Measurements from ENCODE around the gene CSF3. TPM values are rescaled to one million over a fixed set of nuclear protein-coding genes. Genes with fewer than 3 reads are reported as not detected.
A peak's percentile ranks its signal among the peaks of the same experiment; 100 is the strongest.

CSF3 gene
- total RNA-seq, 1 experiment from 2014 or later = not detected

DNA sequence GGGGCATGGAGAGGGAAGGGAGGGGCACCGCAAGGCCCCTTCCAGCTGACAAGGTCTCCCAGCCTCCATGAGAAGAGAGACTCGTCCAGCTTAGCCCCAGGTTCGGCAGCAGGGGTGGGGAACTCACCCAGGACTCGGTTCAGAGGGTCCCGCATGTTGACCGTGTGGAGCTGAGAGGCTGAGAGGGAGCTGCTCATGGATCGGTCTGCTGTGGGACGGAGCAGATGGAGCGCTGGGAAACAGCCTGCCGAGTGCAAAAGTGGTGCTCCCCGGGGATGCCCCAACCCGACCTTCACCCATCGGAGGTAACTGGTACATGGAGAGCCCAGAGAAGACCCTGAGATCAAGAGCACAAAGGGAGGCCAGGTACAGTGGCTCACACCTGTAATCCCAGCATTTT is 4.9 kb downstream of the CSF3 start (continued):
- TF ChIP-seq REST (IDR thresholded peaks at IDR 0.05; ENCODE audit: low read depth) (no peak), EGR1 (IDR thresholded peaks at IDR 0.05; ENCODE audit: low read depth) (no peak), MAX (IDR thresholded peaks at IDR 0.05) (no peak), ZFX (IDR thresholded peaks at IDR 0.05) (no peak), SP1 (IDR thresholded peaks at IDR 0.05; ENCODE audit: low read depth) (no peak), ELF1 (IDR thresholded peaks at IDR 0.05; ENCODE audit: borderline replicate concordance, low read depth) (no peak), ZNF274 (IDR thresholded peaks at IDR 0.05; ENCODE audit: low read depth, low read length) (no peak), YY1 (IDR thresholded peaks at IDR 0.05; ENCODE audit: extremely low read depth, insufficient replicate concordance, low read depth, low read length) (no peak)

DNA sequence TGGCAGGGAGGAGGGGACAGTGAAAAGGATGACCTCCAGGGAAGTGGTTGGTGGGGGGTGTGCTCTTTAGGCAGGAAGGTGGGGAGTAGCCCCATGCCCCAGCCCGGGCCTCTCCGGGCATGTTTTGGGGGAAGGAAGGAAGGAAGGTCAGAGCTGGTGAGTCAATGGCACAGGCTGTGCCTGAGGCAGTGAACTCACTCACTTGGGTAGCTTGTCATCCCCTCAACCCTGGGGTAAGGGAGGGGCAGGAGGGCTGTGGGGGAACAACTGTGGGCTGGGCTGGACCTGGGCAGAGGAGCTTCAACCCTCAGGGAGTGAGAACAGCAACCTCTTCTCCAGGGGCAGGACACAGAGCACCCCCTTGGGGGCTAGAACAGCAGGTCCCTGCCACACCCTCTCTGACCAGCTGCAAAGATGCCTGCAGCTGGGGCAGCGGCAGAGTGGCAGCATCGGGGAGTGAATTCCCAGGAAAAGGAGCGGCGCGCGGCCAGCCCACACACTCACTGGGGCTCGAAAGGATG is 6.3 kb downstream of the CSF3 start:
- DNase-seq (ENCODE audit: low read depth, low spot score) (no peak), ATAC-seq (peak; percentile 39; the same call in 1 of the 2 replicates)
- ChIA-PET RAD21 (ENCODE audit: low non-redundant PET in 1 of 2, low total read pairs in 2 of 2, uncharacterized antibody in 2 of 2, unreplicated experiment in 2 of 2) (no interaction called here), POLR2A (no interaction called here), CTCF (no interaction called here)
- H4K20me1 ChIP-seq (ENCODE audit: insufficient read depth) = no peaks in the 10 kb centered on the region
- peaks cover 2 to 15% of the 10 kb centered on the region in 2 experiments; a peak in 2 of 4 replicates for H3K4me1 ChIP-seq (ENCODE audit: control insufficient read depth in 1 of 2, insufficient read depth in 2 of 2, low read length in 2 of 2)
- peaks cover 13 to 36% of the 10 kb centered on the region in 2 experiments; a peak in 3 of 4 replicates for H3K36me3 ChIP-seq (ENCODE audit: control insufficient read depth in 1 of 2, insufficient read depth in 2 of 2, low read length in 2 of 2)
- no peaks in the 10 kb centered on the region for H3K79me2 ChIP-seq (ENCODE audit: insufficient read depth, low read length)
- no peak overlapping the region for H3K9ac ChIP-seq (ENCODE audit: low read length)
- no peak overlapping the region for H3K27ac ChIP-seq (ENCODE audit: low read depth, low read length)
- no peaks in the 10 kb centered on the region for H3K27me3 ChIP-seq (ENCODE audit: insufficient read depth, low read length)
- H3K4me3 ChIP-seq (replicated peaks in 1 of 2; ENCODE audit: low read depth in 1 of 2, low read length in 2 of 2) = no peak overlapping the region
- intact Hi-C loops (cut with micrococcal nuclease) = no loop called here
- H3K4me2 ChIP-seq (ENCODE audit: low read length) = no peak overlapping the region
- H2AFZ ChIP-seq (ENCODE audit: low read depth, low read length, poor library complexity, severe bottlenecking) = no peak overlapping the region
- BruUV-seq (replicated peaks) = no TSS peak
- H3K9me3 ChIP-seq (ENCODE audit: control insufficient read depth in 1 of 2, insufficient read depth in 1 of 2, low read depth in 1 of 2, low read length in 2 of 2) = no peaks in the 10 kb centered on the region
- no peaks in the 10 kb centered on the region for H3K9me2 ChIP-seq (ENCODE audit: insufficient read depth)
- no peak for TF ChIP-seq SP1 (IDR thresholded peaks at IDR 0.05; ENCODE audit: low read depth)
- TF ChIP-seq ZNF274 (IDR thresholded peaks at IDR 0.05; ENCODE audit: low read depth, low read length) = no peak
- no peak for TF ChIP-seq CBX3 (IDR thresholded peaks at IDR 0.05; ENCODE audit: low read depth)
- TF ChIP-seq TCF7L2 (IDR thresholded peaks at IDR 0.05; ENCODE audit: borderline replicate concordance, extremely low read depth, insufficient read depth, insufficient read length) = no peak
- TF ChIP-seq JUND (IDR thresholded peaks at IDR 0.05) = no peak
- no peak for TF ChIP-seq POLR2A (IDR thresholded peaks at IDR 0.05; ENCODE audit: borderline replicate concordance, extremely low read depth, insufficient read depth, insufficient read length)
- no peak for TF ChIP-seq SRF (IDR thresholded peaks at IDR 0.05; ENCODE audit: low read depth)
- no peak for TF ChIP-seq SIN3A (IDR thresholded peaks at IDR 0.05; ENCODE audit: low read depth)
- TF ChIP-seq RAD21 (IDR thresholded peaks at IDR 0.05; ENCODE audit: low read depth) = no peak
- TF ChIP-seq EZH2 (IDR thresholded peaks at IDR 0.05) = no peak
- TF ChIP-seq YY1 (IDR thresholded peaks at IDR 0.05; ENCODE audit: extremely low read depth, insufficient replicate concordance, low read depth, low read length) = no peak
- no peak for TF ChIP-seq POLR2AphosphoS5 (IDR thresholded peaks at IDR 0.05; ENCODE audit: low read depth, low read length)
- no peak for TF ChIP-seq REST (IDR thresholded peaks at IDR 0.05; ENCODE audit: low read depth)

Data from HCT116 (cell line).